Ecto neural progenitor cell (in vitro differentiated cells): ENCODE data around the gene SCAPER.

Experiments used
- DNase-seq: peaks from one replicate; pipeline ENCODE4 v3.0.0-alpha.2; 2018; ENCODE audit warnings: low spot score

Gene SCAPER

GRCh38 chr15:76338486-76339304 lies 566.4 kb downstream of the SCAPER start:
- no peak for DNase-seq

GRCh38 chr15:76337696-76338485 lies 567.2 kb downstream of the SCAPER start:
- DNase-seq: no peak

DNA sequence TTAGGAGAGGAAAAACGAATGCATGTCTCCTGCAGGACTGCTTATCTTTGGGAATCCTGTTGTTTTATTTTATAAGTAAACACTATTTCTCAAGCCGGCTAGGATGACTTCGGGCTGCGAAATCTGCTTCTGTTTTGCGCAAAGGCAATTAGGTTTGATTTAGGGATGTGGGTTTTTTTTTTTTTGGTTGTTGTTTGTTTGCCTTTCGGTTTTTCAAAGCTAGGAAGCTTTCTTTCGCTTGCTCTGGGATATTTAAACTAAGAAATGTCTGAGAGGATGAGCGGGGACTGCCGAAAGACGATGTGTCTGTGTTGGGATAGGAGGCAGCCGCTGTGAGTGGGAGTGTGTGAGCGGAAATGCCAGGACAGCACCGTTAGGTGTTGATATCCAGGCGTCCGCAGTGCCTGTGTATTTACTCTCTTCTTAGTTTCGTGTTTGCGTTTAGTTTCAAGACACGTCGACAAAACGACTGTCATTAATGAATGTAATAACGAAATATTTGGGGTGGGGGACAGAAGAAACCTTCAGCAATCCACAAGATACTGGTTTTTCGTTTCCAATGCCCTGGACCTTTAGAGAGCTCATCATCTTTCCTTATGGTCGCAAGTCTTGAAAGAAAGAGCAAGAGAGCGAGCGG lies 568.0 kb downstream of the SCAPER start:
- no peak for DNase-seq

- DNase-seq: peak; percentile 92
These were observed 568.7 kb downstream of the SCAPER start, which contains the start of gene ISL2 for GRCh38 chr15:76336254-76337058. TSS of gene ISL2 (plus strand) at chr15:76336773. CDS start at chr15:76336884, 111 bp downstream.

DNA sequence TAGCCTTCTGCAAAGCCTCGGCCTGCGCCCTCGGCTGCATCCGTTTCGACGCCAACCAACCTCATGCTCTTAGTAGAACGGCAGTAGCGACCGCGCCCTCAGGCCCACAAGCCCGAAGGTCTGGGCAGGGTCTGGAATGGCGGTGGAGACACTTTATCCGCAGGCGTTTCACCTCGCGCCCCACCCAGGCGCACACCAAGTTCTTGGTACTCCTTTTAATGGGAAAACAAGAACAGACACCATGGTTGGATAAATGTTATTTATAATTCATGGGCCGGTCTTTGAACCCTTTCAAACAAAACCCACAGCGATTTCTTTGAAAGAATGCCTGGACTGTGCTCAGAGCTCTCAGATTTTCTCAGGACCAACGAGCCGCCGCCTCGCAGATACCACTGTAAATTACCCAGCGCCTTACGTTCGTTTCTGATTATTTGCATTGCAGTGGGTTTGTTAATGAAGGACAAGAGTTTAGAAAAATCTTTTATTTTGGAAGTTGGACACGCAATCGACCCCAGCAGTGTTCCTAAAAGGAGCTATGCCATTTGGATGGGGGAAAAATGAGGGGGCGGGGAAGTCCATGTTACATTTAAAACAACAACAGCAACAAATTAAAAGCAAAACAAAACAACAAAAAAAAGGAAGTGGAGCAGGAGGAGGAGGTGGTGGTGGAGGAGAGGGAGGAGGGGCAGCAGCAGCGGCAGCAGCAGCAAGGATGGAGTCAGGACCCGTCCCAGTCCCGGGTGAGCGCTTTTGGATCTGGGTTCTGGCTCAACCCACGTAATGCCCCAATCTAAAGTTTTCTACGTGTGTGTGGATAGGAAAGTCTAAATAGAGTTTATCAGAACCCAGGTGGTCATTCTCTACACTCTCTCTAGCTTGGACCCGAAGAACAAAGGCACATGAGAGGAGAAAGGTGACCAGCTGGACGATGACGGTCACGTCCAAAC lies 569.6 kb downstream of the SCAPER start:
- peak; percentile 58 for DNase-seq

DNA sequence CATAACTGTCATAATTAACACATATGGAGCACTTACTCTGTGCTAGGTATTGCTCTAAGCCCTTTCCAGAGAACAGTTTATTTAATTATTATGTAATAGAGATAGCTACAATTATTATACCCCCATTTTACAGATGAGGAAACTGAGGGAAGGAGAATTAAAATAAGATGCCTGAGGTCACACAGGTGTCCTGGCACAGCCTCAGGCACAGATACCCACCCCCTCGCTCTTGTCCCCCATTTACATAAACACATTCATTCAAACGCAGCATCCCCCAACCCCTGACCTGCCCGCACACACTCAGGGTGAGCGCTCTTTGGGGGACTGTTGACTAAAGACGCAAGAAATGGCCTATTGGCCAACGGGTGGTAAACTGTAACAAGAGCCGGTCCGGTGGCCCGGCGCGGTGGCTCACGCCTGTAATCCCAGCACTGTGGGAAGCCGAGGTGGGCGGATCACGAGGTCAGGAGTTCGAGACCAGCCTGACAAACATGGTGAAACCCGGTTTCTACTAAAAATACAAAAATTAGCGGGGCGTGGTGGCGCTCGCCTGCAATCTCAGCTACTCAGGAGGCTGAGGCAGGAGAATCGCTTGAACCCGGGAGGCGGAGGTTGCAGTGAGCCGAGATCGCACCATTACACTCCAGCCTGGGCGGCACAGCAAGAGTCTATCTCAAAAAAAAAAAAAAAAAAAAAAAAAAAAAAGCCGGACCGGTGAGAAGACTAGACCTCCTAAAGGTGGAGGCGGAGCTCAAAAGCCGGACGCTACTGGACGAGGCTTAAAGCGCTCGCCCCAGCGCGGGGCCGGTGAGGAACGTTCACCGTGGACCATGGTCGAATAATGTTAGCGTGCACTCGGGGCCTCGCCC lies 570.5 kb downstream of the SCAPER start:
- DNase-seq: peak; percentile 36

DNA sequence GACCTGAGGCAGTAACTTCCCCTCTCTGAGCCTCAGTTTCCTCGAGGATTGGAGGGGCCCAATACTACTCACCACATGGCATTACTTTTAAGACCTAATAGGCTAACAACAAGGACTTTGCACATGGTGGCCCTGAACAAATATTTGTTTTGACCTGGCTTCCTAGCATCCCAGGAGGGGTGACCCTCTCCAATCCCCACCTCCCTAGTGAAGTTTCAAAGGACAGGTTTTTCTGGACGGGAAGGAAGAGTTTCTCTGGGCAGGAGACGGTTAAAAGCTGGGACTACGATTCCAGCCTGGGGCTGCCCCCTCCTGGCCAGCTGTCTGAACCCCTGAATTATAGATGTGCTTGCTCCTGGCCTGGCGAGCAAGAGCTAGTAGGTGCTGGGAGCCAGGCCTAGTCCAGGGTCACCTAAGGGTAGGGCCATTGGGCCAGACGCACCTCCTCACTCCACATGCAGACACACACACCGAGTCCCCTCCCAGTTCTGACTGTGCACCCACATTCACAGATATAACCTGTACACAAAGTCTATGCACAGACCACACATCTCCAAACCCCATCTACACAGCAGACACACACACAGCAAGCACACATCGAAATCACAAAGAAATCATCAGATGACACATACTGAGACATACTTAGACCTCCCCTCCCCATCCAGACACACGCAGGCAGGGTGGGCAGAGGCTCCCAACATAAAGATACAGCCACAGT lies 571.3 kb downstream of the SCAPER start:
- DNase-seq: peak; percentile 53

DNA sequence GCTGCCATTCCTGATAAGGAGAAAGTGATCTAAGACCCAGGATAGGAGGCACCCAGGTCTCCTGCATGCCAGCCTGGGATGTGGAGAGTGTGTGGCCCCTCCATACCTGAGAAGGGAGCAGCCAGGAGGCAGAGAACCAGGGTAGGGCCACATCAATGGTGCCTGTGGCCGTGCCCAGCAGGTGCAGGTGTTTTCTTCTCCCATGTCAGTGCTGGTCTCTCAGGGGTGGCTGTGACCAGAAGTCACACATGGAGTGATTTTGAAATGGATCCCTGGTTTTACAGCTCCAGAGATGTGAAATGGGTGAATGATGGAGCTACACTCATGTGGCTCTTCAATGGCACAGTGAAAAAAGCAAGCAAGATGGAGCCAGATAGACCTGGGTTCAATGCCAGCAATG lies 571.8 kb downstream of the SCAPER start:
- DNase-seq: peak; percentile 38

DNA sequence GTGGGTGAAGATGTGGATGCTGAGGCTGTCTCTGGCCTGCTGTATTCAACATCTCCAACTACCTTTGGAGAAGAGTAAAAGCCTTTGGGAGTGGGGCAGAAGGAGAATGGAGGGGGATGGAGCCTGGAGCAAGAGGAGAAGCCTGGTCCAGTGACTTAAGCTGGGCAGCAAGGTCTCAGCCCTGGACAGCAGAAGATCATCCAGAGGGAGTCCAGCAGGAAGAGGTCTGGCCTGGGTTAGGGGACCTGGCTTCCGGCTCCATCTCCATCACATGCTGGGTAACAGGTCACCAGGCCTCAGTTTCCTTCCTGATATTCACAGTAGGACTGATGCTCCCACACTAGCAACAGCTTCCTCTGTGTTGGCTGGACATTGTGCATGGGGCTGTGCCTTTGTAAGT lies 572.3 kb downstream of the SCAPER start:
- peak; percentile 35 for DNase-seq

DNA sequence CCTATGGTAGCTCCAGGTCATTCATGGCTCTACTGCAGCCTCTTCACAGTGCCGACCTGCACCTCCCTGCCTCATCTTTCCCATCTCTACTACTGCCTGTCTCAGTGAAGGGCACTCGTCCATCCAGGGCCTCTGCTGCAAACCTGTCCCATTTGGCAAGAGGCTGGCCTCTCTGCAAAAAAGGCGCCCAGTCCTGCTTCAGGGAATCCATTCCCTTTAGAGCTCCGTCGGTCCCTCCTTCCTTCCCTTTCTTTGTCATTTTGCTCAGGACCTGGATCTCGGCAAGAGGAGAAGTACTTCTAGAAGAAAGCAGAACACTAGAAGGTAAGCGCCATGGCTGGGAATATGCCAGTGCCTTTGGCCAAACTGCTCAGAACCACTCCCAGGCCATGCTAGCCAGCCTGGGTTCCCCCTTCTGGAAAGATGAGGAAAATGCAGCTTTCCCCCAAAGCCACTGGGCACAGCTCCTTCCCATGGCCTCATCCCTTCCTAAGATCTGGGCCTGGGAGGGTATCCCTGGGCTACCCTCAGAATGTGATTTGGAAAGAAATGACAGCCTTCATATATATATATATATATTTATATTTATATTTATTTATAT lies 575.0 kb downstream of the SCAPER start:
- DNase-seq: no peak

DNA sequence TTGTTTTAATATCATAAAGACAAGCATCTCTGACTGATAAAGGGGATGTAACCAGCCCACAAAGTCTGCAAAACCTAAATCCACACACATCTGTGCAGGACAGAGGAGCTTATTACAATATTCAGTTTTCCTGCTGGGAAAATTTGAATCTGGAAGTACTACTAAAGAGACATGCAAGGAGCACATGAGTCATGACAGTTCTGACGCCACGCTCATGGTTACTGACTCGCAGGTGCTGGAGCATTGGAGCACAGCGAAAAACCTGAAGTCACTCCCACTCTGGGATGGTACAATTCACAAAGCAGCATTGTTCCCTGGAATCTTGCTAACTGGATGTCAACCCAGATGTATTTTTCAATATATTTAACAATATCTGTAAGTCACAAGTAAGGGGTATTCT lies 576.2 kb downstream of the SCAPER start:
- DNase-seq: no peak

DNA sequence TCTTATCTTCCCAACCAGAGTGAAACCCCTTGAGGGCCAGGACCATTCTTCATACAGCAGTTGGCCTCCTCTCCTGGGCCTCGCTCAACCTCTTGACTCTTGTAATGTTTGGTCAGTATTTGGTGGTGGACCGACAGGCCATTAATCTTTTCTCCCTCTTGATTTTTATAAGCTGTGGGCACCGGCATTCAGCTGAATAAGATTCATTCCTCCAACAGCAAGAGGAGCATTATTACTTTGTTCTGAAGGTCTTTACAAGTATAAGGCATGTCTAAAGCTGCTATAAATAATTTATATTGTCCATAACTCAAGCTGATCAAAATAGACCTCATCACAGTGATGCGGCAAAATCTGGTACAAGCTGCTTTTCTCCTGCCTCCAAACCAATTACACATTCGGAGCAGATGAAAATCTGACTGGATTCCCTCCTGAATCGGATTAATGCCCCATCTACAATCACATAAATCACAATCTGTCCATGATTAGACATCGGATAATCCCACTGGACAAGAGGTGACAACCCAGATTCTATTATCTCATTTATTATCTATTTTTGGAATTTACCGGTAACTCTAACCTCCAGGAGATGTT lies 576.9 kb downstream of the SCAPER start:
- DNase-seq: no peak

- DNase-seq: no peak
These were observed 577.7 kb downstream of the SCAPER start for GRCh38 chr15:76327191-76328105.

GRCh38 chr15:76325704-76326103 lies 579.4 kb downstream of the SCAPER start:
- no peak for DNase-seq

DNA sequence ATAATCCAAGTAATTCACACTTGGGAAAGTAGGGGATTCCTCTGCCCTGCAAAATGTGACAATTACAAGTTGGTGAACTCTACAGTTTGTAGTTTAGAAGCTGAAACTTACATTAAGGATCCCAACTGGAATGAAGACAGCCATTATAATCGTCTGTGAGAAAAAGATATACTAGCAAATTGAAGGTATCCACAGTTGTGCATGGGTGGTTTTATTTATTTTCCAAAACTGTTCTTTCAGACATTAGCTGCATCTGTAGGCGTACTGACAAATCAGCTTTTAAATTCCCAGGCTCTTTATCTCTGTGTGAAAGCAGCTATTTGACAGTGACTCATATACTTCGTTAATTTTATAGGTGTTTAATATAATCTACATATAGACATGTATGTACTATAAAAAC lies 581.1 kb downstream of the SCAPER start:
- no peak for DNase-seq

DNA sequence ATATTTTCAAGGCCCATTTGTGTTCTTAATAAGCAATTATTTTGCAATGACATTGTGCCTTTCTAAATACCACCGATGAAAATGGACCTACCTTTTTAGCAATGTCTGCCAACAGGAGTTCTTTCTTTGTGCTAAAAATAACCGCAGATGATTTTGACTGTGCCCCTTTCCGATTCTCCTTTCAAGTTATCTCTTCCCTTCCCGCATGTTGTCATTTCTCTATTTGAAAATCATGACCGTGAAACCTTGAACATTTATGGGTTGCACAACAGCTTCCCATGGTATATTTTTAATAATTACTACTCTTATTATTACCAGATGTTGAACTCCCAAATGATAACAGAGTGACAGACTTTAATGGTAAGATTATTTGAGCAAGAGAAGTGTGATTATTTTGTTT lies 583.5 kb downstream of the SCAPER start:
- DNase-seq: no peak

DNA sequence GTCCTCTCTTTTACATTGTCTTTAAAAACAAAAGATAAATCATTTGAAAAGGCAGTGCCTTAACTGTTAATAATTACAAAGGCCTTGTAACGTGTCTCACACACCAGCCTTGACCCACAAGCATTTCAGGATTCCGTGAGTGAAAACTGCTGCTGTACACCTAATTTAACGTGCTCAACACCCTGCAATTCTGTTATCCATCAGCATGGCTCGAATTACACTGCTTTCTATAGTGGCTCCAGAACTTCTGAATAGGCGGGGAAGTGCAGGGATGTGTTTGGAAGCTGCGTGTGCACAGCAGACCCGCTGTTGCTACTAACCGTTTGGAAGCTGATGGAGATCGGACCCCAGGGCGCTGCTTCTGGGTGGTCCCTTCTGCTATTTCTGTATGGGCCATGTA lies 584.0 kb downstream of the SCAPER start:
- no peak for DNase-seq
